Lower leg skin (tissue), 3 donors: ENCODE data around the gene ATXN7L3.

ENCODE experiments used
- POLR2A ChIP-seq, 2 donors: fragments of 450-650 bp; IDR thresholded peaks; one replicate each; pipeline ENCODE4 v1.6.1; 2016 to 2017; ENCODE audit warnings: antibody characterized with exemption in 2 of 2, mild to moderate bottlenecking in 1 of 2, moderate library complexity in 1 of 2
- TF ChIP-seq, protein P1 (sequence below), 3 donors: fragments of 450-650 bp; IDR thresholded peaks; one replicate each; pipeline ENCODE4 v1.5.1; 2016; ENCODE audit warnings: antibody characterized with exemption in 3 of 3, mild to moderate bottlenecking in 3 of 3, moderate library complexity in 2 of 3

DNA sequence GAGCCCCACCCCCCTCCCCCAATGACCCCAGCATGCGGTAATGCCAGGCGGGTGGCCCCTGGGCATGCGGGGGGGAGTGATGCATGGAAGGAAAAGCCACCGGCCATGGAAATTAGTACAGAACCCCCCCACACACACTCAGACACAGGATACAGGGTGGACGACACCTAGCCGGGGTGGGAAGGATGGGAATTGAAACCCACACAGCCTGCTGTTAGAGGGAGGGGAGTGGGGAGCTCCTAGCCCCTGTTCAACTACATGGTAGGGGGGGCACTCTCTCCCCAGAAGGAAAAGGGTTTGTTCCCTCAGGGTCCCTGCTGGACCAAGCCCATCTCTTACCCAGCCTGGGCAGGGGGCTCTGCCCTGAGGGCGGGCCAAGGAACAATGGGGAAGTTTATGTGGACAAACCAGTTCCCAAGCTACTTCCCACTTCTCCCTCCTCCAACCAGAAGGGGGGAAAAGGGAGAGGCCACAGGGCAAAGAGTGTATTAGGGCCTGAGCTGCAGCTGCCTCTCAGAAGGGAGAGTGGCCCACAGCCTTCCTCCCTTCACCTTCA is 7.7 kb downstream of the ATXN7L3 start:
- TF ChIP-seq, protein P1, sequence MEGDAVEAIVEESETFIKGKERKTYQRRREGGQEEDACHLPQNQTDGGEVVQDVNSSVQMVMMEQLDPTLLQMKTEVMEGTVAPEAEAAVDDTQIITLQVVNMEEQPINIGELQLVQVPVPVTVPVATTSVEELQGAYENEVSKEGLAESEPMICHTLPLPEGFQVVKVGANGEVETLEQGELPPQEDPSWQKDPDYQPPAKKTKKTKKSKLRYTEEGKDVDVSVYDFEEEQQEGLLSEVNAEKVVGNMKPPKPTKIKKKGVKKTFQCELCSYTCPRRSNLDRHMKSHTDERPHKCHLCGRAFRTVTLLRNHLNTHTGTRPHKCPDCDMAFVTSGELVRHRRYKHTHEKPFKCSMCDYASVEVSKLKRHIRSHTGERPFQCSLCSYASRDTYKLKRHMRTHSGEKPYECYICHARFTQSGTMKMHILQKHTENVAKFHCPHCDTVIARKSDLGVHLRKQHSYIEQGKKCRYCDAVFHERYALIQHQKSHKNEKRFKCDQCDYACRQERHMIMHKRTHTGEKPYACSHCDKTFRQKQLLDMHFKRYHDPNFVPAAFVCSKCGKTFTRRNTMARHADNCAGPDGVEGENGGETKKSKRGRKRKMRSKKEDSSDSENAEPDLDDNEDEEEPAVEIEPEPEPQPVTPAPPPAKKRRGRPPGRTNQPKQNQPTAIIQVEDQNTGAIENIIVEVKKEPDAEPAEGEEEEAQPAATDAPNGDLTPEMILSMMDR (IDR thresholded peaks at IDR 0.05): no peak
- TF ChIP-seq POLR2A (IDR thresholded peaks at IDR 0.05): no peak
